ENCODE measurements around the gene KCNH4.
"Not testable (repeated sequence)": the region's sequence is repeated elsewhere in the genome, so short reads cannot be mapped to it uniquely, and the experiment has no call there.

KCNH4 gene

DNA sequence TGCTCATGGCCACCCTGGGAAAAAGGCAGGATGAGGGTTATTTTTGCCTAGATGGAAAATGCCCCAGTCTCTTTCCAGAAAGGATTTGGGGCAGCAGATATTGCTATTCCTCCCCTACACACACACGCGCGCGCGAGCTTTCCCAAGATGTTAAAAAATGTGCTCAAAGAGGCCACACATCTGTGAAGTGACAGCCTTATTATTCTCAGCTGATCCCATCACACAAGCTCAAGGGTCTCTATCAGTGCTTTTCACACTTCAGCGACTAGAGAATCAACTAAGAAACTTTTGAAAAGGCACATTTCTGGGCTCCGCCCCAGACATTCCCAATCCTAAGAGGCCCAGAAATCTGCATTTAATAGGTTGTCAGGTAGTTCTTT lies 20.4 kb downstream of the KCNH4 start:
- no peak overlapping the region for H3K4me3 ChIP-seq (ENCODE audit: low read length)
- no peak for DNase-seq (ENCODE audit: low read depth)
- TF ChIP-seq, protein P1, sequence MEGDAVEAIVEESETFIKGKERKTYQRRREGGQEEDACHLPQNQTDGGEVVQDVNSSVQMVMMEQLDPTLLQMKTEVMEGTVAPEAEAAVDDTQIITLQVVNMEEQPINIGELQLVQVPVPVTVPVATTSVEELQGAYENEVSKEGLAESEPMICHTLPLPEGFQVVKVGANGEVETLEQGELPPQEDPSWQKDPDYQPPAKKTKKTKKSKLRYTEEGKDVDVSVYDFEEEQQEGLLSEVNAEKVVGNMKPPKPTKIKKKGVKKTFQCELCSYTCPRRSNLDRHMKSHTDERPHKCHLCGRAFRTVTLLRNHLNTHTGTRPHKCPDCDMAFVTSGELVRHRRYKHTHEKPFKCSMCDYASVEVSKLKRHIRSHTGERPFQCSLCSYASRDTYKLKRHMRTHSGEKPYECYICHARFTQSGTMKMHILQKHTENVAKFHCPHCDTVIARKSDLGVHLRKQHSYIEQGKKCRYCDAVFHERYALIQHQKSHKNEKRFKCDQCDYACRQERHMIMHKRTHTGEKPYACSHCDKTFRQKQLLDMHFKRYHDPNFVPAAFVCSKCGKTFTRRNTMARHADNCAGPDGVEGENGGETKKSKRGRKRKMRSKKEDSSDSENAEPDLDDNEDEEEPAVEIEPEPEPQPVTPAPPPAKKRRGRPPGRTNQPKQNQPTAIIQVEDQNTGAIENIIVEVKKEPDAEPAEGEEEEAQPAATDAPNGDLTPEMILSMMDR (IDR thresholded peaks at IDR 0.05; ENCODE audit: insufficient read depth, low read depth, low read length, missing control alignments): no peak

DNA sequence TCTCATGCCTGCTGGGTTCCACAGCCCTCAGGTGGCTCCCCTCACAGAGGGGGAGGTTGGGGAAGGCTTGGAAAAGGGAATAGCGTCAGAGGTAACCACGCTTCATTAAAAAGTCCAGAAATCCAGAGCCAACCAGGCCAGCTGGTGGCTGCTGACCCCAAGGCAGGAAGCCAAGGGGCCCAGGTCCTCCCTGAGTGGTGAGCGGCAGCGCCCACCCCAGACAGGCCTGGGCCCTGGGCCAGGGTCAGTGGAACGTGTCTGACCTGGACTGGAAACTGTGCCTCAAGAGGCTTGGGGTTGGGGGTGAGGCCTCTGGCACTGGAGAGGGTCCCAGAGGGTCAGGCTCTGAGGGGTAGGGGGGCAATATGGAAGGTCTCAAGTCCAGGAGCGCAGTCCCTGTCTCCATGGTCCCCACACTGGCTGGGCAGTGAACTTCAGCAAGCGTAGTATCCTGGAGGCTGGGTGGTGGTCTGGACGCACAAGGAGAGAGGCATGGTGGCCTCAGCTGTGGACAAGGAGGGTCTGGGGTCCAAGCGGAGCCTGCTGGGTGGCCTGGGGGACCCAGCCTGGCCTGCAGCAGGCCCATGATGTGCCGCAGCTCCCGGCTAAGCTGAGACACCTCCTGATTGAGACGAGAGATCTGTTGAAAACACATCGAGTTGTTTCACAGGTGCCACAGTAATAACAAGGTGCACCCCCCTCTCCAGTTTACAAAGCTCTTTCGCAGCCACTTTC lies 21.0 kb downstream of the KCNH4 start:
- no peak for DNase-seq (ENCODE audit: low read depth)
- H3K4me3 ChIP-seq (ENCODE audit: low read length): no peak overlapping the region
- TF ChIP-seq, protein P1 (IDR thresholded peaks at IDR 0.05; ENCODE audit: insufficient read depth, low read depth, low read length, missing control alignments): no peak

GRCh38 chr17:42155614-42156045 lies 25.3 kb downstream of the KCNH4 start:
- TF ChIP-seq, protein P1 (IDR thresholded peaks at IDR 0.05; ENCODE audit: insufficient read depth, low read depth, low read length, missing control alignments): no peak
- no peak for DNase-seq (ENCODE audit: low read depth)
- peak overlapping the region; percentile 100 for H3K4me3 ChIP-seq (ENCODE audit: low read length)

- TF ChIP-seq, protein P1 (IDR thresholded peaks at IDR 0.05; ENCODE audit: insufficient read depth, low read depth, low read length, missing control alignments): no peak
- peak; percentile 22 for DNase-seq (ENCODE audit: low read depth)
- peak overlapping the region; percentile 100 for H3K4me3 ChIP-seq (ENCODE audit: low read length)
Observed at GRCh38 chr17:42153919-42154742, 26.8 kb downstream of the KCNH4 start.

- DNase-seq (ENCODE audit: low read depth): no peak
- TF ChIP-seq, protein P1 (IDR thresholded peaks at IDR 0.05; ENCODE audit: insufficient read depth, low read depth, low read length, missing control alignments): no peak
- no peak overlapping the region for H3K4me3 ChIP-seq (ENCODE audit: low read length)
Observed at GRCh38 chr17:42146911-42147607, 33.9 kb downstream of the KCNH4 start.

DNA sequence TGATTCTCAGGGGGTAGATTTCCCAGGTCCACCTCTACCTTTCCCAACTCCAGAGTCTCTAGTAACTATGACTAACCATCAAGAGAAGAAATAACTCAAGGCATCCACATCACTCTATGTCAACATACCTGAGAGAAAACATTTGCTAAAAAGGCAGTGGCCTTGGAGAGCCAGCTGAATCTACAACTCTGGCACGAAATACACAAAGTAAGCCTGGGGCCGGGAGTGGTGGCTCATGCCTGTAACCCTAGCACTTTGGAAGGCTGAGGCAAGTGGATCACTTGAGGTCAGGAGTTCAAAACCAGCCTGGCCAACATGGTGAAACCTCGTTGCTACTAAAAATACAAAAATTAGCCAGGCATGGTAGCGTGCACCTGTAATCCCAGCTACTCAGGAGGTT lies 37.8 kb downstream of the KCNH4 start:
- DNase-seq (ENCODE audit: low read depth): peak; percentile 41
- not testable (repeated sequence) for H3K4me3 ChIP-seq (ENCODE audit: low read length)

GRCh38 chr17:42142371-42142896 lies 38.5 kb downstream of the KCNH4 start:
- no peak for DNase-seq (ENCODE audit: low read depth)
- TF ChIP-seq, protein P1 (IDR thresholded peaks at IDR 0.05; ENCODE audit: insufficient read depth, low read depth, low read length, missing control alignments): no peak
- no peak overlapping the region for H3K4me3 ChIP-seq (ENCODE audit: low read length)
